ENCODE results near the gene ITGAD.
A peak's percentile ranks its signal among the peaks of the same experiment; 100 is the strongest.
"Not testable (repeated sequence)": the region's sequence is repeated elsewhere in the genome, so short reads cannot be mapped to it uniquely, and the experiment has no call there.

Gene ITGAD

GRCh38 chr16:31403590-31404352, 10.6 kb downstream of the ITGAD start:
- no peak for DNase-seq (ENCODE audit: low read depth, low spot score)

GRCh38 chr16:31404353-31405064, 11.4 kb downstream of the ITGAD start:
- no peak for DNase-seq (ENCODE audit: low read depth, low spot score)

GRCh38 chr16:31407406-31407805, 14.3 kb downstream of the ITGAD start:
- DNase-seq (ENCODE audit: low read depth, low spot score): no peak

GRCh38 chr16:31409433-31409832, 16.3 kb downstream of the ITGAD start:
- no peak for DNase-seq (ENCODE audit: low read depth, low spot score)

GRCh38 chr16:31410082-31410481, 16.9 kb downstream of the ITGAD start:
- no peak for DNase-seq (ENCODE audit: low read depth, low spot score)

DNA sequence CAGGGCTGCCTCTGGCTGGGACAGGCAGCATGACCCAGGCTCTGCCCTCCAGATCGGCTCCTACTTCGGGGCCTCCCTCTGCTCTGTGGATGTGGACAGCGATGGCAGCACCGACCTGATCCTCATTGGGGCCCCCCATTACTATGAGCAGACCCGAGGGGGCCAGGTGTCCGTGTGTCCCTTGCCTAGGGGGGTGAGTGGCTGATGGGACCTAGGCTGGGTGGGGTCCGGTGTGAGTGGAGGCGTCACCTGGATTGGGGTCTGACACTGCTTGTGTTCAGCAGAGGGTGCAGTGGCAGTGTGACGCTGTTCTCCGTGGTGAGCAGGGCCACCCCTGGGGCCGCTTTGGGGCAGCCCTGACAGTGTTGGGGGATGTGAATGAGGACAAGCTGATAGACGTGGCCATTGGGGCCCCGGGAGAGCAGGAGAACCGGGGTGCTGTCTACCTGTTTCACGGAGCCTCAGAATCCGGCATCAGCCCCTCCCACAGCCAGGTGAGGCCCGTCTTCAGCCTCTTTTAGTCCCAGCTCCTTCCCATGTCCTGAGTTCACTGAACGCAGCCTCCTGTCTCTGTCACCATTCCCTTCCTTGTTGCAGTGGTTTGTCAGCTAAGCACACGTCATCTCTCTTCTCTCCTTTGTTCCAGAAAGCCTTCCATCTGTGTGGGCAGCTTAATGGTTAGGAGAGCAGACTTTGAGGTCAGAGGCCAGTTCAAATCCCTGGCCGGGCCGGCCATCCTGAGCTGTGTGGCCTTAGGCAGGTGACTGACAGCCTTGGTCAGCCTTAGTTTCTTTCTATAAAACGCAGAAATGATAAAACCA, 18.1 kb downstream of the ITGAD start:
- DNase-seq (ENCODE audit: low read depth, low spot score): no peak

GRCh38 chr16:31412750-31413149, 19.6 kb downstream of the ITGAD start:
- DNase-seq (ENCODE audit: low read depth, low spot score): no peak

DNA sequence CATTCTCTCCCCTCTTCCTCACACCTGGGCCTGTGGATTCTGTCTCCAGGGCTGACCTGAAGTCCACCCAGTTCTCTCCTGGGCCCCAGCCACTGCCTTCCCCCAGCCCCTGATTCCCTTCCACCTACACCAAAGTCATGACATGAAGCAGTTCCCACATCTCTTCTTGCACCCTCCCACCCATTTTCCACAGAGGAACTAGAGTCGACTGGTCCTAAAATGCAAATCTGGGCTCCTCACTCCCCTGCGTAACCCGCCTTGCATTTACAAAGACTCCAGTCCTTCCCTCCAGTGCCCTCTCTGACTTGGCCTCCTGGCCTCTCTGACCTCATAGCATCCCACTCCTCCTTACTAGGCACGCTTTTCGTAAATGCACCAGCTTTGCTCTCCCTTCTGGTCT, 20.2 kb downstream of the ITGAD start:
- no peak for DNase-seq (ENCODE audit: low read depth, low spot score)

GRCh38 chr16:31413943-31414342, 20.8 kb downstream of the ITGAD start:
- DNase-seq (ENCODE audit: low read depth, low spot score): no peak

GRCh38 chr16:31414706-31415105, 21.6 kb downstream of the ITGAD start:
- no peak for DNase-seq (ENCODE audit: low read depth, low spot score)

DNA sequence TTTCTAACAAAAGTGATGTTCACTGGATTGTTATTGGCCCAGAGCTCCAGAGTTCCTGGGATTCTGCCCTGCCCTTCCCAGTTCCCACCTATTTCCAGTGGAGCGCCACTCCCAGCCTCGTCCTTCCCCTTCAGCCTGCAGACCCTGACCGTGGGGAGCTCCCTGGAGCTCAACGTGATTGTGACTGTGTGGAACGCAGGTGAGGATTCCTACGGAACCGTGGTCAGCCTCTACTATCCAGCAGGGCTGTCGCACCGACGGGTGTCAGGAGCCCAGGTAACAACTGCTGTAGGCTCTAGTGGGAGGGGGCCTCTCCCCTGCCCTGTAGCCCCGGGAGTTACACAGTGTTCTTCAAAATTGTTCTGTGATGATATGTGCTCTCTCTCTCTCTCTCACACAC, 23.2 kb downstream of the ITGAD start:
- DNase-seq (ENCODE audit: low read depth, low spot score): no peak

GRCh38 chr16:31417036-31417435, 23.9 kb downstream of the ITGAD start:
- DNase-seq (ENCODE audit: low read depth, low spot score): not testable (repeated sequence)

DNA sequence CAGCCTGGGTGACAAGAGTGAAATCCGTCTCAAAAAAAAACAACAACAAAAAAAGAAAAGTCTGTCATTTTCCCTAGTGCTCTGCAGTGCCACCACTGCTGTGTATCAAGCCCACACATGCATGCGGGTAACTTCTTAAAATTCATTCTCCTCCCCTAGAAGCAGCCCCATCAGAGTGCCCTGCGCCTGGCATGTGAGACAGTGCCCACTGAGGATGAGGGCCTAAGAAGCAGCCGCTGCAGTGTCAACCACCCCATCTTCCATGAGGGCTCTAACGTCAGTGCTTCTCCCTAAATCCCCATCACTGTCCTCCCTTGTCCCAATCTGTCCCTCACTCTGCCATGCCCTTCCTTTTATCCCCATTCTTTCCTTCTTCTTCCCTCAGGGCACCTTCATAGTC, 24.8 kb downstream of the ITGAD start:
- no peak for DNase-seq (ENCODE audit: low read depth, low spot score)

DNA sequence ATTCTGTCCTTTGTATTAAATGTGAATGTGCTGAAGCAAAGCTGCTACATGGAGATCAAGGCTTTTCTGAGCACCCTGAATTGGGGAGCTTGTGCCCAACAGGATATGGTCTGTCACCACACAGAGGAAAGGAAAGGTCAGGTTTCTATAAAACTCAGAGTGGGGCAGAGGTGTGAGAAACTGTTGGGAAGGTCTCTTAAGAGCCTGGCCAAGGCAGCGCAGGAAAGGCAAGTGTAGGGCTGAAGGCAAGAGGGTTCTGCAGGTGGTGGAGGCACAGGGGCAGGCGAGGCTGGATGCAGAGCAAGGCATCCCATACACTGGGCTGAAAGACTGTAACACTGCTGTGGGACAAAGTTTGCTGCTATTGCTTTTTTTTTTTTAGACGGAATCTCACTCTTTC, 26.9 kb downstream of the ITGAD start:
- no peak for DNase-seq (ENCODE audit: low read depth, low spot score)

DNA sequence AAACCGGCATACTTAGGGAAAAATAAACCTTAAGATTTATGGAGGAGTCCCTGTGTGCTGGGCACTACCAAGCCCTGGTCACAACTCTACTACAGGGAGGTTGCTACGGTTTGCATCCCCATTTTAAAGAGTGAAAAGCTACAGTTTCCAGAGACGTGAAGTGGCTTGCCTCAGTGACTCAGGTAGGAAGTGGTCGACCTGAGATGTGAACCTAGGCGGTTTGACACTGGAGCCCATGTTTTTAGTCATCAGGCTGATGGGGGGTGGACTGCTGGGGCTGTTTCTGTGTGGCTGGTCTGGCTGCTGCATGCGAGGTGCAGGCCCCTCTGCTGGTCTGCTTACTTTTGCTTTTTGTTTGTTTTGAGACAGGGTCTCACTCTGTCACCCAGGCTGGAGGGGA, 28.5 kb downstream of the ITGAD start:
- no peak for DNase-seq (ENCODE audit: low read depth, low spot score)

GRCh38 chr16:31423241-31423640, 30.1 kb downstream of the ITGAD start:
- no peak for DNase-seq (ENCODE audit: low read depth, low spot score)

- DNase-seq (ENCODE audit: low read depth, low spot score): no peak
These were observed 30.7 kb downstream of the ITGAD start for GRCh38 chr16:31423801-31424200.

DNA sequence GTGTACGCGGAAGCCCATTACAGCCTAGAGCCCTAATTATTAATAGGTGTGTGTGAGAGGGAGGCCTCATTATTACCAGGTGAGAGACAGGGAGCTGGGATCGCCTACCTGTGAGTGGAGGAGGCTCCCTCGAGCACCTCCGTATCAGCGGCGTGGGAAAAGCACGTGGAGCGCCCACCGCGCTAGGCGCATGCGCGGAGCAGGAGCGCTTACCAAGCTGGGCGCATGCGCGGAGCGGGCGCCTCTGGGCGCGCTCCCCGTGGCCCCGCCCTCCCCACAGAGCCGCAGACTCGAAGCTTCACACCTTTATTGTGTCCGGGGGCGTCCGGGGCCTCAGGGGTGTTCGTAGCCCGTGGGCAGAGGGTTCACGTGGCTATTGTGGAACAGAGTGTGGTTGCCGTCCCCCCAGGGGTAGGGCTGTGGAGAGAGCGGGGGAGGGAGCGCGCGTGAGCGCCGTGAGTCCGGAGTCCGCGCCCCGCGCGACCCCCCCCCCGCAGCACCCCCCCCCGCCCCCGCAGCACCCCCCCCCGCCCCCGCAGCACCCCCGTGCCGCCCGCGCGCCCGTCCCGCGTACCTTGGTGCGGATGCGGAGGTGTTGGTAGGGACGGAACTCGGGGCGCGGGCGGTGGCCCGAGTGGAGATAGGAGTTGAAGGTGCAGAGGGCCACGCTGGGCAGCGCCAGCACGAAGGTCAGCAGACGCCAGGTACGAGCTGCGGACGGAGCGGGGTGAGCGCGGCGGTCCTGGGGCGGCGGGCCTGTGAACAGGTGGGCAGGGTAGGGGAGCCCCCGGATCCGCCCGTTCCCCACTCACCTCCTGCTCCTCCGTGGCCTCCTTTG, 34.5 kb downstream of the ITGAD start:
- DNase-seq (ENCODE audit: low read depth, low spot score): peak; percentile 43

DNA sequence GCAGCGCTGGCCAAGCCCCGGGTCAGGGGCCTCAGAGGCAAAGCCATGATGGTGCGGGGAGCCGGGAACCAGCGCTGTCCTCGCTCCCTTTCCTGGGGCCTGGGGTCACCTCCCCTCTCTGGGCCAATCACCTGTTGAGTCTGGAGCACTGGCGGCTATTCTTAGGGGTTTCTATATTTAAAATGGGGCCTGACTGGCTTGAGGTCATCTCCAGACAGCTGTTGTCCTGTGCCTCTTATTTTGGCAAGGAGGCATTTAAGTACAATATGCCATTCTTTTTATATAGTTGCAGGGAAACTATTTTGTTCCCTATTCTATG, 35.1 kb downstream of the ITGAD start, which contains the start of gene COX6A2:
COX6A2 (minus strand) TSS at position 82 of the 319 bp plus-strand sequence; CDS start at position 47, 35 bp downstream.
- no peak for DNase-seq (ENCODE audit: low read depth, low spot score)

- no peak for DNase-seq (ENCODE audit: low read depth, low spot score)
These were observed 35.6 kb downstream of the ITGAD start for GRCh38 chr16:31428638-31429247.

DNA sequence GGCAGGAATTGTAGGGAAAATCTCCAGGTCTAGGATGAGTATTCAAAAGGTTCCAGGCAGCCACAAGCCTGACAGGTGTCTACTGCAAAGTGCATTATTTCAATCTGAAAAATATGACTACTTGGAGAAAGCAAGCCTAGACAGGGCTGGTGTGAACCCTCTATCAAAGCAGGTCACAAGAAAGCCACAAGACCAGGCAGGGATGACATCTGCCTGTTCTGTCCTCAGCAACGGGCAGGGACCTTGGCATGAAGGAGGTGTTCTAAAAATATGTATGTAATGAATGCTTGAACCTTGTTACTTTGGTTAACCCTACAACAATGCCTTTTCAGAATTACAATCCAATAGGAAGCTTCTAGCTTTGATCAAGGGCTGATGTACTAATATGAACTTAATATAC, 36.2 kb downstream of the ITGAD start:
- no peak for DNase-seq (ENCODE audit: low read depth, low spot score)
